Stimulated activated CD8-positive, alpha-beta memory T cell treated with anti-CD3 and anti-CD28 coated beads, Interleukin-15, amount 100 ng/mL, for 48 hours (primary cell): ENCODE data around the gene SMIM41.

Experiments
- DNase-seq, 2 donors: peaks; one replicate each; pipeline ENCODE4 v3.0.0-alpha.2; 2020; ENCODE audit warnings: low read depth in 2 of 2

SMIM41 gene

GRCh38 chr12:52050758-52051541 lies 28.6 kb upstream of the SMIM41 start, which contains the start of gene NR4A1:
TSS of gene NR4A1 (plus strand) at chr12:52051442. CDS start at chr12:52054329, 2,887 bp downstream.
- DNase-seq, result peak; percentile 97 to 98

GRCh38 chr12:52052468-52053186 lies 26.9 kb upstream of the SMIM41 start:
- no peak for DNase-seq

GRCh38 chr12:52053536-52054209 lies 25.8 kb upstream of the SMIM41 start:
- no peak for DNase-seq

- no peak for DNase-seq
Observed at GRCh38 chr12:52054231-52054832, 25.2 kb upstream of the SMIM41 start.

- DNase-seq, result no peak
Observed at GRCh38 chr12:52054833-52055730, 24.4 kb upstream of the SMIM41 start.

GRCh38 chr12:52055731-52056711 lies 23.5 kb upstream of the SMIM41 start:
- no peak for DNase-seq

GRCh38 chr12:52056801-52057637 lies 22.5 kb upstream of the SMIM41 start:
- no peak for DNase-seq

GRCh38 chr12:52057638-52058576 lies 21.6 kb upstream of the SMIM41 start:
- DNase-seq, result no peak

GRCh38 chr12:52058631-52059361 lies 20.7 kb upstream of the SMIM41 start:
- DNase-seq, result no peak

- no peak for DNase-seq
Observed at GRCh38 chr12:52059582-52060497, 19.7 kb upstream of the SMIM41 start.

GRCh38 chr12:52060498-52061177 lies 18.9 kb upstream of the SMIM41 start:
- DNase-seq, result no peak

- DNase-seq, result no peak
Observed at GRCh38 chr12:52061470-52062166, 17.9 kb upstream of the SMIM41 start.

- no peak for DNase-seq
Observed at GRCh38 chr12:52062167-52063081, 17.1 kb upstream of the SMIM41 start.
